ENCODE measurements around the gene PDCD2L.
A peak's percentile ranks its signal among the peaks of the same experiment; 100 is the strongest.
"Not testable (repeated sequence)": the region's sequence is repeated elsewhere in the genome, so short reads cannot be mapped to it uniquely, and the experiment has no call there.

Gene PDCD2L

DNA sequence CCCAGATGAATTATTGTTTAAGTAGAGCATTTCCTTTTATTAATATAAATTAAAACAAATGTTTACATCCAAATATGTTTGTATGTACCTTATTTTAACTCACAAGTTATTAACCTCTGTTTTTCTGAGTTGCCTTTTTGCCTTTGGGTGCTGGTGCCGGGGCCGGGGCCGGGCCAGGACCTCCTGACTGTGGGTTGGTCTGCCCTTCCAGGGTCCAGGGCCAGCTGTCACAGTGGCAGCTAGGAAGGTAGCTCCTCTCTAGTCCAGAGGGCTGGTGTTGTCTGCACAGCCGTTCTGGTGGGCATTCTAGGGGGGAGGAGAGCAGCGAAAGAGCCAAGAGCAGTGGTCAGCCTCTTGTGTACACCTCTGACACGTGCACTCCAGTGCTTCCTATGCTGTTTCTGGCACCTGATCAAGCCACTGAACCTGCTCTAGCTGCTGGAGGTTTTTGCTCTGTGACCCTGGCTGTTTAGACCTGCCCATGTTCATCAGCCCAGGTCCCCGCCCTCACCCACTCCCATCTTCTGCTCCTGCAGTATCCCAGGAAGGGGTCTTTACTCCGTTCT is 22.0 kb downstream of the PDCD2L start:
- DNase-seq = no peak

DNA sequence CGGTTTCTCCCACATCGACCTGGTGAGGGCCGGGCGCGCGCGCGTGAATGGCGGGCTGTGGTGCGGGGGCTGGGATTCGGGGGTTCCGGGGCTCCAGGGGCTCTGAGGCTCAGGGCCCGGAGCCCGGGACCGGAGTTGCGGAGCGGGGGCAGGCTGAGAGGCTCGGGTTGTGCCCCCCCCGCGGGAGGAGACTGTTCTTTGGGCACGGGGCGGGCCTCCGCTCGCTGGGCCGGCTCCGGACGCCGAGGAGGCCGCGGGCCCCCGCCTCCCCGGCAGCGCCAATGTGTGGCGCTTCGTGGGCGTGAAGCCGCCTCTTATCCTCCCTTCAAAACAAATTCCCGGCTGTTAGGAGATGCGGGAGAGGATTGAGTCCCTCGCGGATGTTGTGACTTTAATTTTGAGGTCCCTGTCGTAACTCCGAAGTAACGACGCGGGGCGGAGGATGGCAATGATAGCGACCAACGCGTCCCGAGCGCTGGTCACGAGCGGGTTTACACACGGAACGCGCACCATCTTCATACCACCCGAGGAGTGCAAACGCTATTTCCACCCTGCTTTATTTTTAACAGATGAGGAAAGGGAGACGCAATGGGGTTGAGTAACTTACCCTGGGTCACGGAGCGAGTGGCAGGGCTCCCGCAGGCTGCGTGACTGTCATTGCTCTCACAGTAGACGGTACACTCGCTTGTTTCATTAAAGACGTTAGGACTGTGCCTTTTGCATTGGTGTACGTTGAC is 24.5 kb downstream of the PDCD2L start:
- peak in 2 of 5 donors; percentile 8 to 48 for DNase-seq

DNA sequence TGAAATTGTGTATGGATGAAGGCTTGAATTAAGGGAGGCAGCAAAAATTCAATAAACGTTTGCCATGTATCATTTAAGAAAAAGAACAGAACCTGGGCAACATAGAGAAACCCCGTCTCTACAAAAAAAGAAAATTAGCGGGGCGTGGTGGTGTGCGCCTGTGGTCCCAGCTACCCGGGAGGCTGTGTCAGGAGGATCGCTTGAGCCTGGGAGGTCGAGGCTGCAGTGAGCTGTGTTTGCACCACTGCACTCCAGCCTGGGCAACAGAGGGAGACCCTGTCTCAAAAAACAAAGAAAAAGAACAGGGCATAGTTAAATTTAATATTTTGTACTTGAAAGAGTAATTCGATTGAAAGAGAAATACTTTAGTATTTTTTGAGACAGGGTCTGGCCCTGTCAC is 25.4 kb downstream of the PDCD2L start:
- no peak for DNase-seq

DNA sequence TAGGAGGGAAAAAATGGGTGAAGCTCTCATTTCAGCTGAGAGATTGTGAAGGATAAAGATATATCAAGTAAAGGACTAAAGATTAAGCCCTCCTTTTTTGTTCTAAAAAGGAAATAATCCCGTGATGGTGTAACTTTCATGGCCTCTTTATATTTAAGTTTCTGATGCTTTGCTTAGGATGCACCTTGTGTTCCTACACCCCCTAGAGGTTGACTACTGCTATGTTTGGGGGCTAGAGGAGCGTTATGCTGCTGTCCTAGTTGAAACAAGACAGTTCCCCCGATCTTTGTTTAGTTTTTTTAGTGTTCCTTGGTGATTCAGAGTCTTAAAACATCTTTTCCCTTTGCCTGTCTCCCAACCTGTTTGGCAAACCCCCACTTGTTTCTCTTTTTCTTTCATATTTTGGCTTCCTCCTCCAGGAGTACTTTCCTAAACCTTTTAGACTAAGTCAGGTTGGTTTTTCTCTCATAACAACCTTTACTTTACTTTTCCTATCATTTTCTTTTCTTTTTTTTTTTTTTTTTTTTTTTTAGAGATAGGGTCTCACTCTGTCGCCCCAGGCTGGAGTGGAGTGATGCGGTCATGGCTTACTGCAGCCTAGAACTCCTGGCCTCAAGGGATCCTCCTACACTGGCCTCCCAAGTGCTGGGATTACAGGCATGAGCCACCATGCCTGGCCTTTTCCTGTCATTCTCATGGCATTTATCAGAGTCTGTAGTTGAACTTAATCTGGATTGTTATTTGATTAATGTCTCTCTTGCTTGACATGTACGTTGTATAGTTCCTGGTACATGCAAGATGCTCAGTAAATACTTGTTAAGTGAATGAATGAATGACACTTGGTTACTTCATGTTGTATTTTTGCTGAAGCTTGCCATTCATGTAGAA is 26.8 kb downstream of the PDCD2L start:
- DNase-seq = peak in 4 of 5 donors; percentile 19 to 74 (median 32)

DNA sequence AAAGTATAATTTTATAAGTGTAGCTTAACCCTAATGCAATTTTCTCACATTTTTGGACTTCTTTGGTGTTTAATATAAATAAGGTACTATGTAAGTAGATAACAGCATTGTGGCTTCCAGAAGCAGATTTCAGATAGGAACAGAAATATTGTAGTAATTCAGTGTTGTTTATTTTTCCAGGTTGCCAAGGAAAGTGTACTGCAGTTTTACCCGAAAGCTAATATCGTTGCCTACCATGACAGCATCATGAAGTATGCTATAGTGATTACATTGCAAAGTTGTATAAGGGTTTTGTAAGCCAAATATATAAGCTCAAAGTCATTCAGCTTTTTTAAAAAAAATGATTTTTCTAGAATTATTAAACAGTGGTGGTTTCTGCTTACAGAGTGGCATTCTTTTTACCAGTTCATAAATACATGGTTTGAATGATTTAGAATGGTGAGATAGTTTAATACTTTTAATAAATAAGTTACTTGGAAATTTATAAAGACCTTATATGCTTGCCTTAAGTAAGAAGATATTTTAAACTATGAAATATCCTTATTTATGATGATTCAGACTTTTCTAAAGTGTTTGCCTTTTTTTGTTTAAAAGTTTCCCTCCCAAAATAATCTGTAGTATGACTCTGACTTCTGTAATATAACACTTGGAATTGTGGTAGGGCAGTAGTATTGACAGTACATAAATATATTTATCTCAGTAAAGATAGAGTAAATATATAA is 27.6 kb downstream of the PDCD2L start:
- DNase-seq = no peak

DNA sequence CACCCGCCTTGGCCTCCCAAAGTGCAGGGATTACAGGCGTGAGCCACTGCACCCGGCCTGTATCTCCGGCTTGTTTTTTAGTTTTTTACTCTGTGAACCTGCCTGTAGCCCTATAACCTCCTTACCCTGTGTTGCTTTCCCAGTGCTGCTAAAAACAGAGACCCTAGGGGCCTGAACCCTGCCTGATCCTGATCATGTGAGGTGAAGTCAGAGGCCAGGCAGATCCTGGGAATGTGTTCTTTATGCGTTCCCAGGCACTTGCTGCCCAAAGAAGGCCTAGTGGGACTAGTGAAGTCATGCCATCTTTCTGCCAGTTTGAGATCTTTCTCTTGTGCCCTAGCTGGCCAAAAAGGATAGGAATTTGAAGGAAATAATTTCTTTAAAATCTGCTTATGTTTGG is 28.6 kb downstream of the PDCD2L start:
- no peak for DNase-seq

DNA sequence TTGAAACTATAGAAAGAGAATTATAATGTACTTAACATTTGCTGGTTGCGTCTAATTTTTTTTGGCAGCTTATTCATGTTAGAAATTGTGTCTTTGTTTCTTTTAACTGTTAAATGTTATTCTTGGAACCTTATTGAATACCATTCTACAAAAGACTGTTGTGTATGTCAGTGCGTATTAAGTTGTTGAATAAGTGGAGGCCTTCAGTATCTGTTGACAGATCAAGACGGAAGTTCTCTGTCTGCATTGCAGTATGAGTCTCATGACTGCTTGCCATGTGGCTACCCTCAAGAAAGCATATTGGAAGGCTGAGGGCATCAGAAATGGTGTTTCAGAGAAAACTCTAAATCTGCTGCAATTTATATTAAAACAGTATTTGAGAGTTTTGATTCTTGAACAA is 32.5 kb downstream of the PDCD2L start:
- DNase-seq = no peak

DNA sequence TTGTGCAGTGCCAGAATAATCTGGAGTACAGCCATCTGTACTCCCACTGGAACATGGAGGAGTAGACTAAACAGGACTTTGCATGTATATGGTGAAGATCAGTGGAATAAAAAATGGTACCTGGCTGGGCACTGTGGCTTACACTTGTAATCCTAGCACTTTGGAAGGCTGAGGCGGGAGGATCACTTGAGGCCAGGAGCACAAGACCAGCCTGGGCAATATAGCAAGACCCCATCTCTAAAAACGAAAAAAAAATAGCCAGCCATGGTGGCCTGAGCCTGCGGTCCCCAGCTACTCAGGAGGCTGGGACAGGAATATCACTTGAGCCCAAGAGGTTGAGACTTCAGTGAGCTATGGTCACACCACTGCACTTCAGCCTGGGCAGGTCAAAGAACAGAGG is 44.0 kb downstream of the PDCD2L start:
- no peak for DNase-seq

DNA sequence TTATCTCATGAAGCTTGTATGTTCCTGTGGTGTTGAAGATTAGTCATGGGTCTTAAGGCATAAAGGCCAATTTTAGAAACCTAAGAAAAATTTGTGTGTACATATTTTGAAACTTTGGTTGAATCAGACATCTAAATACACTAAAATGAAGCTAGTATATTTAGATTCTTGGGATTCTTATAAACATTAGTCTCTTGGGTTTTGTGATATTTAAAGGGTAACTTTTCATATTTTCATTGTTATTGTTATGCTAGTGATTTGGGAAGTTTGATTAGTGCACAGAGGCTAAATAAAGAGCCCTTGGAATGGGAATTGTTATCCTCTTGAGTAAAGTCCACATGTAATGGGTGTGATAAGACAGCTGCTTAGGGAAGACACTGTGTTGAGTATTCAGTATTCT is 48.5 kb downstream of the PDCD2L start:
- no peak for DNase-seq

DNA sequence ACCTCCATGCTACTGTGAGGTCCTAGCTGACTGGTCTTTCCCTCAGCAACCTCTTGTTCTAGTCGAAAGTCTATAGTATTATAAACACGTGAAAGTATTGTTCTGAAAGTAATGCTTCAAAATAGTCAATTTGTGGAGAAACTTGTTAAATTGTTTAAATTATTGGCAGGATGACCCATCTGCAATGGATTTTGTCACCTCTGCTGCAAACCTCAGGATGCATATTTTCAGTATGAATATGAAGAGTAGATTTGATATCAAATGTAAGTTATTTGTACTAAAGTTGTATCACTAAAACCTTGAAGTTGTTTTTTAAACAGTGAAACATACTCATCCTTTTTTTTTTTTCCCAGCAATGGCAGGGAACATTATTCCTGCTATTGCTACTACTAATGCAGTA is 49.9 kb downstream of the PDCD2L start:
- no peak for DNase-seq

DNA sequence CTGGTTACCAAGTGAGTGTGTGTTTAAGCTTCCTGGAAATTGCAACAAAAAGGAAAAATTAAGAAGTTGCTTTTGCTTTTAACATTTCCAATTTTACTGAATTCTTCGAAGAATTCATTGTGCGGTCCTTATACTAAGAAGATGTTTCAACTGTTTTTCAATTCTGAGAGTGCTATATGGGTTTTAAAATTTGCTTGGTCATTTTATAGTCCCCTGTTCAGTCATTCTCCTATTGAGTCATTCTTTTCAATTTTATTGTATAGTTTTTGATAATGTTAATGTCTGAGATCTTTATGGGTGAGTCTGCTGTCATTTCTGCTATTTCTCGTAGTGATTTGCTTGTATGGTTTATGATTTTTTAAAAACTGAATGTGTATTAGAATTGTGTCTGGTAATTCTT is 50.5 kb downstream of the PDCD2L start:
- peak in 1 of 5 donors; percentile 5 for DNase-seq

DNA sequence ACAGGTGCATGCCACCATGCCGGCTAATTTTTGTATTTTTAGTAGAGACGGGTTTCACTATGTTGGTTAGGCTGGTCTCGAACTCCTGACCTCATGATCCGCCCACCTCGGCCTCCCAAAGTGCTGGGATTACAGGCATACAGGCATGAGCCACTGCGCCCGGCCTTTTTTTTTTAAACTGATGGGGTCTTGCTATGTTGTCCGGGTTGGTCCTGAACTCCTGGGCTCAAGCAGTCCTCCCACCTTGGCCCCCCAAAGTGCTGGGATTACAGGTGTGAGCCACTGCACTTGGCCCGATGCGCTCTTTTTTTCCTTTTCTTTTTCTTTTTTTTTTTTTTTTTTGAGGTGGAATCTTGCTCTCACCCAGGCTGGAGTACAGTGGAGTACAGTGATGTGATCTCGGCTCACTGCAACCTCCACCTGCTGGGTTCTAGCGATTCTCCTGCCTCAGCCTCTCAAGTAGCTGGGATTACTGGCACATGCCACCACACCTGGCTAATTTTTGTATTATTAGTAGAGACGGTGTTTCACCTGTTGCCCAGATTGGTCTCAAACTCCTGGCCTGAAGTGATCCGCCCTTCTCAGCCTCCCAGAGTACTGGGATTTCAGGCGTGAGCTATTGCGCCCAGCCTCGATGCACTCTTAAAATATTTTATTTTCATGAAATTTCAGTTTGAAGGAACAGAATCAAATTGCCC is 51.7 kb downstream of the PDCD2L start:
- not testable (repeated sequence) for DNase-seq

DNA sequence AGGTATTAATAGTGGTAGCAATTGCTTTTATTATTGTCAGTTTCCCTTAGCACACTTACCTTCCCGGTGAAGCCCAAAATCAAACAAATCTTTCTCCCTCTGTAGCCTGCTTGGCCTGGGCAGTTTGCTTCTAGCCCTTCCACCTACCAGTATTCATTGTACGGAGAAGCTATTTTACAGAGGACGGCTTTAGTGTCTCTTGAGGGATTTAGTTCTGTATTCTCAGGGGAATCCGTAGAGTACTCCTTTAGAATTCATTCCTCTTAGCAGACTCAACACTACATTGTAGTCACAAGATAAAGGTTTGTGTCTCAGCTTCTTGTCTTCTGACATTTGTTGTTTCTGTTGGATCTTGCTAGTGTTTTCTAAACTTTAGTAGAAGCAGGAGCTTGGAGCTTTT is 53.2 kb downstream of the PDCD2L start:
- no peak for DNase-seq

DNA sequence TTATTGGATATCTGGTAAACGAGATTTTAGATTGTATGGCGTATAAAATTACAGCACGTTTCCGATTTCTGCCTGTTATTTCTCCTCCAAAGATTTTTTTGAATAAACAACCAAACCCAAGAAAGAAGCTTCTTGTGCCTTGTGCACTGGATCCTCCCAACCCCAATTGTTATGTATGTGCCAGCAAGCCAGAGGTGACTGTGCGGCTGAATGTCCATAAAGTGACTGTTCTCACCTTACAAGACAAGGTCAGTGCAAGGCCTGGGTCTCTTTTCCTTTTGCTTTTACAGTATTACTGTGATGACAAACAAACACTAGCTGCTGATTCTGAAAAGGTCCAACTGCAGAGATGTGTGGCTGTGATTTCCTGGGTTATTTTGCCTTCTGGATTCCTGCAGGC is 54.5 kb downstream of the PDCD2L start:
- no peak for DNase-seq

DNA sequence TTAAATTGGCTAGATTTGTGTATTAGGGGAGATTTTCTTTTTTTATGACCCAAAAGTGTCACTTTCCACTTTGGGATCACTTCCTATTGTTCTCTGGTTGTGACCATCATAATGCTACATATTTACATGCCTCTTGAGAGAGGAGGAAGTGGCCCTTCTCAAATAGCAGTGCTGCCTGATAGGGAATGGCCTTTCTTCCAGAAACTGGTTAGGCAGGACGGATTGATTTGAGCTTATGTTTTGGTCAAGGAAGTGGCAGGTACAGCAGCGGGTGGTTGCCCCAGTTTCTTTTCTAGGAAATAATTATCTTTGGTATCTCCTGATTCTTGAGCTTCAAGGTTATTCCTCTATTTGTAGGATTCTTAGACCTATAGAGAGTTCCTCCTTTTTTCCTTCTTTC is 55.4 kb downstream of the PDCD2L start:
- DNase-seq = no peak

DNA sequence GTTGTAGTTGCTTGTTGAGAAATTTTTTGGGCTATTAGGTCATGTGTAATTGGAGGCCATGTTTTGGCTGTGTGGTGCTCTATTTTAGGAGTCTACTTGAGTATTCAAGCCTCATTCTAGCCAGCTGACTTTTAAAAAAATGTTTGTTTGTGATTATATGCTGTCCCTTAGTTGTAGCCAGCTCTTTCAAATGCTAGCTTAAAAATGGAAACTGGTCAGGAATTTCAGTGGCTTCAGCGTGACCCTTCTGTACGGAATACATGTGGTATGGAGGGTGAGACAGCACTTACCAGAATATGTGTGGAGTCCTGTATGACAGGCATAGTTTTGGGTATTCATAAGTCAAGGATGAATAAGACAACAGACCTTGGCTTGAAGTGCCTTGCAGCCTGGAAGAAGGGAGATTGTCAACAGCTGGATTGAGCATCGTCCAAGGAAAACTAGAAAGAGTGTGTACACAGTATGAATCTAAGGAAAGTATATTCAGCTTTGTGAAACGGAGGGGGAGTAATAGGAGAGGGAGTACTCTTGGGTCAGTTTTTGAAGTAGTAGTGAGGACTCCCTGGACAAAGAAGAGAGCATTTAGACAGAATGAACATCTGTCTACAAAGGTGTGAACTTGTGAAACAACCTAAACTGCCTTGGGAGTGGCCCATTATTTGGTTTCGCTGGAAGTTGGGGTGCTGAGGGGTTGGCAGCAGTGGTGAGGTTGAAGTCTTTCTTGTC is 57.3 kb downstream of the PDCD2L start:
- no peak for DNase-seq

DNA sequence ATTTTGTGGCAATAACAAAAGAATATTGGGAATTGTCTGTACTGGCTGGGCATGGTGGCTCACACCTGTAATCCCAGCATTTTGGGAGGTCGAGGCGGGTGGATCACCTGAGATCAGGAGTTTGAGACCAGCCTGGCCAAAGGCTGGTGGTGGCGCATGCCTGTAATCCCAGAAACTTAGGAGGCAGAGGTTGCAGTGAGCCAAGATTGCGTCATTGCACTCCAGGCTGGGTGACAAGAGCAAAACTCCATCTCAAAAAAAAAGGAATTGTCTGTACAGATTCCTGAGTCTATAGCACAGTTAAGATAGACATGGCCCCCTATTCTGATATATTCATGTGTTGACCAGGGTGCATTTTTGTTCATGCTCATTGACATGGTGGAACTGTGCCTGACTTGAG is 60.6 kb downstream of the PDCD2L start:
- not testable (repeated sequence) for DNase-seq

DNA sequence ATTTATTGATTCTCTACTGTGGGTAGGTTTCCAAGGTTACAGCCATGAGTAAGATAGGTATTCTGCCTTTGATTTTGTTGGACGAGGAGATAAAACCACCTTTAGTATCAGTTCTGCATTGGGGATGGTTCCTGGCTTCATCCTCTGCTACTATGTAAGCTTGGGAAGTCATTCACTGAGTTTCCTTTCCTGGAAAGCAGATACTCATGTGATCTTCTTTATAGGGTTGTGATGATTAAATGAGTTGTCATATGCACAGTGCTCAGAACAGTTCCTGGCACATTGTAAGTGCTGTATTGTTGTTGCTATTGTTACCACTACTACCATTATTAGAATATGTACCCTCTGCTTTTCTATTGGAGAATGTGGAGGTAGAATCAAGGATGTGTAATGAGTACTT is 64.2 kb downstream of the PDCD2L start:
- no peak for DNase-seq

DNA sequence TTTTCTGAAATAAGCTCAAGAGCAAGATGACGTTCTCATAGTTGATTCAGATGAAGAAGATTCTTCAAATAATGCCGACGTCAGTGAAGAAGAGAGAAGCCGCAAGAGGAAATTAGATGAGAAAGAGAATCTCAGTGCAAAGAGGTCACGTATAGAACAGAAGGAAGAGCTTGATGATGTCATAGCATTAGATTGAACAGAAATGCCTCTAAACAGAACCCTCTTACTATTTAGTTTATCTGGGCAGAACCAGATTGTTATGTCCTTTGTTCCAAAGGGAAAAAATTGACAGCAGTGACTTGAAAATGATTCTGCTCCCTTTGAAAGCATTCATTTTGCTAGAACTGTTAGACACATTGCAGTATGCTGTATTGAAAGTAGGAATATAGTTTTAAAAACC is 64.8 kb downstream of the PDCD2L start:
- not testable (repeated sequence) for DNase-seq

DNA sequence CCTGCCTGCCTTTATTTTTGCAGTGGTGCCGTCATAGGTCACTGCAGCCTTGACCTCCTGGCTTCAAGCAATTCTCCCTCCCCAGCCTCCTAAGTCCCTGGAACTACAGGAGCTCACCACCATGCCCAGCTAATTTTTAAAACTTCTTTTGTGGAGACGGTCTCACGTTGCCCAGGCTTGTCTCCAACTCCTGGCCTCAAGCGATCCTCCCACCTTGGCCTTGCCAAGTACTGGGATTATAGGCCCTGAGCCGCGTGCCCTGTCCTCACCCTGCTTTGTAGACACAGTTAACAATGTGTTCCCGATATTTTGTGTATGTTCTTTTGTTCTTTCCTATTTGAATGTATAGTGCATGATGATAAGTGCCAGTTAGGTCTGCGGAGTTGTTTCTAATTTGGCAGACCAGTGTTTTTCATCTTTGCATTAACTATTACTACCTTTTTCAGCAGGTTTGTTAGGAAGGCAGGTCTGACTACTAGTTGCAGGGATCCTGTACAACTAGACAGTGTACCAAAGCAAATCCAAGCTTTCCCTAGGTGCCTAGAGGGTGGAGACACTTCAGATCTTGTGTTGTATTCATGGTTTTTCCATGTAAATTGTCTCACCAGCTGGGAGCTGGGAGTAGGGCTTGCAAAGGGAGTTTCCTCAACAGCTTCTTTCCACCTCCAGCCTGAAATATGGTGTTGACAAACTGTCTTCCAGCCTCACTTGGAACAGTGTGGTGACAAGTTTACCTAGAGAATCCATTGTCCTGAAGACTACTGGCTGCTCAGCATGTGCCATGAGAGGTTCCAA is 67.9 kb downstream of the PDCD2L start:
- no peak for DNase-seq

All from T-helper 1 cell (primary cell).